Progenitor cell of endocrine pancreas (in vitro differentiated cells): ENCODE results near the gene KCNJ5. TPM values are rescaled to one million over a fixed set of nuclear protein-coding genes. Genes with fewer than 3 reads are reported as not detected.

Experiments used
- DNase-seq: peaks from one replicate; pipeline ENCODE4 v3.0.0; 2021; ENCODE audit warnings: low spot score; ENCODE audit not compliant: unreplicated experiment
- H3K27ac Mint-ChIP-seq: 2 replicates; pipeline ENCODE4 v1.8.0; 2021; ENCODE audit warnings: mild to moderate bottlenecking, moderate library complexity, mixed read lengths
- H3K27me3 Mint-ChIP-seq: 2 replicates; pipeline ENCODE4 v1.8.0; 2021; ENCODE audit warnings: mixed read lengths
- H3K36me3 Mint-ChIP-seq: 2 replicates; pipeline ENCODE4 v1.8.0; 2022; ENCODE audit warnings: mixed read lengths; ENCODE audit not compliant: insufficient read depth
- H3K4me1 Mint-ChIP-seq: 2 replicates; pipeline ENCODE4 v1.8.0; 2021; ENCODE audit warnings: low read depth, mixed read lengths
- H3K4me3 Mint-ChIP-seq: 2 replicates; pipeline ENCODE4 v1.8.0; 2021; ENCODE audit warnings: low read depth, mild to moderate bottlenecking, moderate library complexity, mixed read lengths
- H3K9me3 Mint-ChIP-seq: 2 replicates; pipeline ENCODE4 v1.8.0; 2021; ENCODE audit warnings: low read depth, mixed read lengths
- CTCF ChIP-seq: fragments of 200-600 bp; sonication (generic); IDR thresholded peaks from one replicate; pipeline ENCODE4 v1.5.0; 2021; ENCODE audit warnings: antibody characterized with exemption, mild to moderate bottlenecking; ENCODE audit not compliant: unreplicated experiment
- total RNA-seq: library from RNA; stranded (reverse); gene quantifications from 2 replicates; pipeline ENCODE4 v1.2.1, GENCODE V29; 2021

KCNJ5 gene
- total RNA-seq, 1 donor from 2014 or later, result 1.1 TPM

GRCh38 chr11:128872594-128872993 lies 18.6 kb upstream of the KCNJ5 start:
- peaks cover 34% of the 10 kb centered on the region for H3K27me3 Mint-ChIP-seq
- no peak overlapping the region for H3K4me3 Mint-ChIP-seq
- DNase-seq, result no peak
- H3K27ac Mint-ChIP-seq, result no peak overlapping the region
- no peak for TF ChIP-seq CTCF
- peaks cover 4% of the 10 kb centered on the region for H3K4me1 Mint-ChIP-seq
- no peaks in the 10 kb centered on the region for H3K9me3 Mint-ChIP-seq
- H3K36me3 Mint-ChIP-seq, result no peaks in the 10 kb centered on the region

GRCh38 chr11:128874427-128874826 lies 16.7 kb upstream of the KCNJ5 start:
- H3K27me3 Mint-ChIP-seq, result peaks cover 39% of the 10 kb centered on the region

GRCh38 chr11:128876133-128876650 lies 15.0 kb upstream of the KCNJ5 start:
- no peak for DNase-seq
- no peak for TF ChIP-seq CTCF
- Mint-ChIP-seq H3K9me3 (no peaks in the 10 kb centered on the region), H3K4me1 (peaks cover 4% of the 10 kb centered on the region), H3K36me3 (no peaks in the 10 kb centered on the region), H3K27me3 (peaks cover 39% of the 10 kb centered on the region), H3K4me3 (no peak overlapping the region), H3K27ac (no peak overlapping the region)

More at GRCh38 chr11:128874427-128874826, 16.7 kb upstream of the KCNJ5 start:
- Mint-ChIP-seq H3K36me3 (no peaks in the 10 kb centered on the region), H3K4me1 (peaks cover 4% of the 10 kb centered on the region), H3K4me3 (no peak overlapping the region), H3K9me3 (no peaks in the 10 kb centered on the region), H3K27ac (no peak overlapping the region)
- DNase-seq, result no peak
- TF ChIP-seq CTCF, result no peak

GRCh38 chr11:128877726-128878125 lies 13.4 kb upstream of the KCNJ5 start:
- TF ChIP-seq CTCF, result no peak
- H3K36me3 Mint-ChIP-seq, result no peaks in the 10 kb centered on the region
- DNase-seq, result no peak
- H3K4me3 Mint-ChIP-seq, result no peak overlapping the region
- peaks cover 38% of the 10 kb centered on the region for H3K27me3 Mint-ChIP-seq
- no peaks in the 10 kb centered on the region for H3K9me3 Mint-ChIP-seq
- no peak overlapping the region for H3K27ac Mint-ChIP-seq
- H3K4me1 Mint-ChIP-seq, result peaks cover 2% of the 10 kb centered on the region

- TF ChIP-seq CTCF, result no peak
- Mint-ChIP-seq H3K27me3 (peaks cover 38% of the 10 kb centered on the region), H3K36me3 (no peaks in the 10 kb centered on the region), H3K4me1 (peaks cover 2% of the 10 kb centered on the region), H3K9me3 (no peaks in the 10 kb centered on the region), H3K27ac (no peak overlapping the region), H3K4me3 (no peak overlapping the region)
- no peak for DNase-seq
Observed at GRCh38 chr11:128878455-128878854, 12.7 kb upstream of the KCNJ5 start.
